WTC11 (cell line): ENCODE measurements around the gene VWA8.

Source experiments
- ATF3 ChIP-seq: sonication (generic); formaldehyde crosslinking; conservative IDR thresholded peaks from 2 replicates; pipeline ENCODE4 v1.8.1; 2022; ENCODE audit warnings: mild to moderate bottlenecking, missing genetic modification reagents
- CREB1 ChIP-seq: sonication (generic); formaldehyde crosslinking; IDR thresholded peaks from 2 replicates; pipeline ENCODE4 v1.8.0; 2023; ENCODE audit warnings: mild to moderate bottlenecking, missing genetic modification reagents
- CTCF ChIP-seq: fragments of 200-600 bp; IDR thresholded peaks from 2 replicates; pipeline ENCODE4 v1.8.0; 2022; ENCODE audit warnings: antibody characterized with exemption
- ELF4 ChIP-seq: sonication (generic); formaldehyde crosslinking; IDR thresholded peaks from 2 replicates; pipeline ENCODE4 v1.8.1; 2022; ENCODE audit warnings: low read depth, mild to moderate bottlenecking, moderate library complexity, missing genetic modification reagents
- ESRRA ChIP-seq: sonication (generic); formaldehyde crosslinking; IDR thresholded peaks from 2 replicates; pipeline ENCODE4 v1.8.1; 2022; ENCODE audit warnings: mild to moderate bottlenecking, missing genetic modification reagents, borderline replicate concordance
- ETV6 ChIP-seq: sonication (generic); formaldehyde crosslinking; IDR thresholded peaks from 2 replicates; pipeline ENCODE4 v1.8.1; 2022; ENCODE audit warnings: mild to moderate bottlenecking, missing genetic modification reagents
- FOXP4 ChIP-seq: sonication (generic); formaldehyde crosslinking; IDR thresholded peaks from 2 replicates; pipeline ENCODE4 v1.8.0; 2022; ENCODE audit warnings: mild to moderate bottlenecking, missing genetic modification reagents
- GRHL2 ChIP-seq: fragments of 250-450 bp; sonication (Bioruptor Pico); IDR thresholded peaks from 2 replicates; pipeline ENCODE4 v1.8.0; 2022; ENCODE audit warnings: mild to moderate bottlenecking, moderate library complexity; ENCODE audit not compliant: insufficient replicate concordance, severe bottlenecking
- TEAD4 ChIP-seq: sonication (generic); formaldehyde crosslinking; IDR thresholded peaks from 2 replicates; pipeline ENCODE4 v1.8.0; 2022; ENCODE audit warnings: mild to moderate bottlenecking, missing genetic modification reagents
- ZNF121 ChIP-seq: sonication (generic); formaldehyde crosslinking; IDR thresholded peaks from 2 replicates; pipeline ENCODE4 v1.8.0; 2023; ENCODE audit warnings: missing genetic modification reagents
- ZNF219 ChIP-seq: sonication (generic); formaldehyde crosslinking; IDR thresholded peaks from 2 replicates; pipeline ENCODE4 v1.8.0; 2023; ENCODE audit warnings: missing genetic modification reagents, mild to moderate bottlenecking, borderline replicate concordance

- TF ChIP-seq ATF3 (CRISPR knock-in tag) (no peak), CREB1 (CRISPR knock-in tag) (no peak), ZNF121 (CRISPR knock-in tag) (no peak), CTCF (no peak), ELF4 (no peak), GRHL2 (no peak), ETV6 (CRISPR knock-in tag) (no peak), FOXP4 (CRISPR knock-in tag) (no peak), ESRRA (CRISPR knock-in tag) (no peak), TEAD4 (CRISPR knock-in tag) (no peak), ZNF219 (CRISPR knock-in tag) (no peak)
Measured at GRCh38 chr13:41616151-41616550, 344.8 kb downstream of the VWA8 start.
